HL-60 (cell line): ENCODE data around the gene ATP4A.

Source experiments
- DNase-seq, 2 experiments: peaks; one replicate each; pipeline ENCODE4 v3.0.0-alpha.2; 2010 to 2020; ENCODE audit warnings: low read depth in 1 of 2, low spot score in 1 of 2
- H3K27ac ChIP-seq: fragments of 250-450 bp; sonication (Bioruptor Pico); replicated peaks from 2 replicates; pipeline ENCODE4 v1.5.1; 2020; ENCODE audit warnings: mild to moderate bottlenecking, moderate library complexity
- H3K27me3 ChIP-seq: fragments of 250-450 bp; sonication (Bioruptor Pico); 2 replicates; pipeline ENCODE4 v1.5.1; 2021; ENCODE audit warnings: mild to moderate bottlenecking, moderate library complexity; ENCODE audit not compliant: insufficient read depth, poor library complexity, severe bottlenecking
- H3K4me3 ChIP-seq: replicated peaks from 2 replicates; pipeline ENCODE4 v1.5.1; 2011; ENCODE audit warnings: mild to moderate bottlenecking, control low read depth, low read length; ENCODE audit not compliant: insufficient read depth
- GABPA ChIP-seq: IDR thresholded peaks from 2 replicates; pipeline ENCODE4 v1.6.1; 2012; ENCODE audit warnings: low read depth
- POLR2AphosphoS5 ChIP-seq: IDR thresholded peaks from 2 replicates; pipeline ENCODE4 v1.6.1; 2012; ENCODE audit warnings: low read depth
- SPI1 ChIP-seq: IDR thresholded peaks from 2 replicates; pipeline ENCODE4 v1.6.1; 2012; ENCODE audit warnings: low read depth, mild to moderate bottlenecking, borderline replicate concordance
- long read RNA-seq: library from polyadenylated mRNA; unstranded; transcript quantifications from one replicate; pipeline ENCODE4 v2.0.0, GENCODE V29; 2020
- TF ChIP-seq, protein P1 (sequence below): IDR thresholded peaks from 2 replicates; pipeline ENCODE4 v1.6.1; 2012; ENCODE audit warnings: low read depth; ENCODE audit not compliant: insufficient replicate concordance
- TF ChIP-seq, protein P2 (sequence below): IDR thresholded peaks from one replicate; pipeline ENCODE4 v1.5.1; 2011; ENCODE audit warnings: low read length, control low read depth, inconsistent platforms; ENCODE audit not compliant: insufficient read depth

ATP4A gene
- long read RNA-seq, result 0 reads

DNA sequence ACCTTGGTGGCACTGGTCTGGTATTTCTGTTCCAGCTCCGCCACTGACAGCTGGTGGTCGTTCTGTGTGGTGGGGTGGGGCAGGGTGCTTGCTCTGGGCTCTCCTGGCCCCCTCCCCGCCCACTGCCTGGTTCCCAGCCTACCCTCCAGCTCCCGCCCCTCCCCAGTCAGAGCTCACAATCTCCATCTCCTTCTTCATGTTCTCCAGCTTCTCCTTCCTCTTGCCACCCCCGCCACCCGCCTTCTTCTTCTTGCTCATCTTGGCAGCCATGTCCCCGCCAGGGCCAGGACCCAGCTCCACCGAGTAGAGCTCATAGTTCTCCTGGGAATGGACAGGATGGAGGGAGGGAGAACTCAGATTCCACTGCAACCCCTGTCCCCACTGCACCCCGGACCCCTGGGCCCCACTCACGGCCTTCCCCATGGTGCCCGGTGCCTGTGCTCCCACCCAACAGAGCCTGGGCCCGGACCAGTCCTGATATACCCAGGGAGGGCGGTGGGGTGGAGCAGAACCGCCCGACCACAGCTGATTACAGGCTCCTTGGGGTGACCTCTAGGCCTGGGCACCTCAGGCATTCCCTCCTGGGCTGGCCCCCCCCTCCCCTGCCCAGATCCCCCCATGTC is at the start of gene ATP4A:
Gene ATP4A, minus strand, starts transcription at position 452 of the 623 bp plus-strand sequence. Its CDS starts 29 bp downstream, at position 423.
- Histone ChIP-seq H3K27me3 (peaks cover 6% of the 10 kb centered on the region), H3K4me3 (no peak within 1 kb of the TSS), H3K27ac (no peak within 1 kb of the TSS)
- no peak for DNase-seq
- TF ChIP-seq SPI1, result no peak
- TF ChIP-seq POLR2AphosphoS5, result no peak
- TF ChIP-seq, protein P1, sequence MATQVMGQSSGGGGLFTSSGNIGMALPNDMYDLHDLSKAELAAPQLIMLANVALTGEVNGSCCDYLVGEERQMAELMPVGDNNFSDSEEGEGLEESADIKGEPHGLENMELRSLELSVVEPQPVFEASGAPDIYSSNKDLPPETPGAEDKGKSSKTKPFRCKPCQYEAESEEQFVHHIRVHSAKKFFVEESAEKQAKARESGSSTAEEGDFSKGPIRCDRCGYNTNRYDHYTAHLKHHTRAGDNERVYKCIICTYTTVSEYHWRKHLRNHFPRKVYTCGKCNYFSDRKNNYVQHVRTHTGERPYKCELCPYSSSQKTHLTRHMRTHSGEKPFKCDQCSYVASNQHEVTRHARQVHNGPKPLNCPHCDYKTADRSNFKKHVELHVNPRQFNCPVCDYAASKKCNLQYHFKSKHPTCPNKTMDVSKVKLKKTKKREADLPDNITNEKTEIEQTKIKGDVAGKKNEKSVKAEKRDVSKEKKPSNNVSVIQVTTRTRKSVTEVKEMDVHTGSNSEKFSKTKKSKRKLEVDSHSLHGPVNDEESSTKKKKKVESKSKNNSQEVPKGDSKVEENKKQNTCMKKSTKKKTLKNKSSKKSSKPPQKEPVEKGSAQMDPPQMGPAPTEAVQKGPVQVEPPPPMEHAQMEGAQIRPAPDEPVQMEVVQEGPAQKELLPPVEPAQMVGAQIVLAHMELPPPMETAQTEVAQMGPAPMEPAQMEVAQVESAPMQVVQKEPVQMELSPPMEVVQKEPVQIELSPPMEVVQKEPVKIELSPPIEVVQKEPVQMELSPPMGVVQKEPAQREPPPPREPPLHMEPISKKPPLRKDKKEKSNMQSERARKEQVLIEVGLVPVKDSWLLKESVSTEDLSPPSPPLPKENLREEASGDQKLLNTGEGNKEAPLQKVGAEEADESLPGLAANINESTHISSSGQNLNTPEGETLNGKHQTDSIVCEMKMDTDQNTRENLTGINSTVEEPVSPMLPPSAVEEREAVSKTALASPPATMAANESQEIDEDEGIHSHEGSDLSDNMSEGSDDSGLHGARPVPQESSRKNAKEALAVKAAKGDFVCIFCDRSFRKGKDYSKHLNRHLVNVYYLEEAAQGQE, result no peak
- TF ChIP-seq GABPA, result no peak
- TF ChIP-seq, protein P2, sequence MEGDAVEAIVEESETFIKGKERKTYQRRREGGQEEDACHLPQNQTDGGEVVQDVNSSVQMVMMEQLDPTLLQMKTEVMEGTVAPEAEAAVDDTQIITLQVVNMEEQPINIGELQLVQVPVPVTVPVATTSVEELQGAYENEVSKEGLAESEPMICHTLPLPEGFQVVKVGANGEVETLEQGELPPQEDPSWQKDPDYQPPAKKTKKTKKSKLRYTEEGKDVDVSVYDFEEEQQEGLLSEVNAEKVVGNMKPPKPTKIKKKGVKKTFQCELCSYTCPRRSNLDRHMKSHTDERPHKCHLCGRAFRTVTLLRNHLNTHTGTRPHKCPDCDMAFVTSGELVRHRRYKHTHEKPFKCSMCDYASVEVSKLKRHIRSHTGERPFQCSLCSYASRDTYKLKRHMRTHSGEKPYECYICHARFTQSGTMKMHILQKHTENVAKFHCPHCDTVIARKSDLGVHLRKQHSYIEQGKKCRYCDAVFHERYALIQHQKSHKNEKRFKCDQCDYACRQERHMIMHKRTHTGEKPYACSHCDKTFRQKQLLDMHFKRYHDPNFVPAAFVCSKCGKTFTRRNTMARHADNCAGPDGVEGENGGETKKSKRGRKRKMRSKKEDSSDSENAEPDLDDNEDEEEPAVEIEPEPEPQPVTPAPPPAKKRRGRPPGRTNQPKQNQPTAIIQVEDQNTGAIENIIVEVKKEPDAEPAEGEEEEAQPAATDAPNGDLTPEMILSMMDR, result no peak

DNA sequence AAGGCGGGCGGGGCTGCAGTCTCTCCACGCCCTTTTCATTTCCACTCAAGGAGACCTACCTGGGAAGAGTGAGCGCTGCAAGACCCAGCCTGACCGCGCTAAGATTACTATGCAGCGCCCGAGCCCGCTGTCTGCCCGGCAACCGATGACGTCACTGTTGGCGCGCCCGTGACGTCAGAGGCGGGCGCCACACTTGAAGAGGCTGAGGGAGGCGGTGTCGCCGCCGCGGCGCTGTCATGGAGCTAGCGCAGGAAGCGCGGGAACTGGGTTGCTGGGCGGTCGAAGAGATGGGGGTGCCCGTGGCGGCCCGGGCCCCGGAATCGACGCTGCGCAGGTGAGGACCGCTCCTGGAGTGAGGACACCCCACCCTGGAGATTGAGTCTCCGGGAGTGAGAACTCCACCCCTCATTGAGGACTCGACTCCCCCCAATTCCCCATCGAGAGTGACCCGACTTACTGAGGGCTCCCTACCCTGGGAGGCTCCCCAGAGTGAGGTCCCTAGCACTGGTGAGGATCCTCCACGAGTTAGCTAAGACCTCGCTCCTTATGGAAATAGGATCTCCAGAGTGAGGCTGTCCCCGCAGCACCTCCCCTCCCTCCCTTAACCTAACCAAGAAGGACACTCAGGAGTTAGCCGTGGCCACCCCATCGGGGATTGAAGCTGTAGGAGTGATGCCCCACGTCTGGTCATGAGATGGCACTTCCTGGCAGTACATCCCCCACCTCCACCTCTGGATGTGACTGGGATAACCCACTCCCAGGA is 49.3 kb upstream of the ATP4A start, which contains the start of gene HAUS5:
Gene HAUS5, plus strand, starts transcription at position 177 of the 763 bp plus-strand sequence. Its CDS starts 60 bp downstream, at position 237.
- H3K27ac ChIP-seq, result peak within 1 kb of the TSS; percentile 78
- TF ChIP-seq POLR2AphosphoS5 (peak; percentile 83), SPI1 (no peak)
- TF ChIP-seq, protein P1, result peak; percentile 25
- no peaks in the 10 kb centered on the region for H3K27me3 ChIP-seq
- DNase-seq, result peak; percentile 86 to 93
- peak within 1 kb of the TSS; percentile 74 for H3K4me3 ChIP-seq

DNA sequence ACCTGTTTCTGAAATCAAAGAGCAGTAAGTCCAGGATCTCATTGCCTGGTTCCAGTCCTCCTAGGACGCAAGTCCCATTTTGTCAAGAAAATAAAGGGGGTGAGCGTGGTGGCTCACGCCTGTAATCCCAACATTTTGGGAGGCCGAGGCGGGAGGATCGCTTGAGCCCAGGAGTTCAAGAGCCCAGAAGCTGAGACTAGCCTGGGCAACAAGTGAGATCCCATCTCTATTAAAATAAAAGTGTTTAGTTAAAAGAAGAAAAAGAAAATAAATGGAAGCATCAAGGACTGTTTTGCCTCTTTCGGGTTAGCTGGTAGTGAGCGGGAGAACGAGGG is 48.7 kb upstream of the ATP4A start:
- DNase-seq, result no peak
- no peak for TF ChIP-seq SPI1
- TF ChIP-seq GABPA, result no peak
- Histone ChIP-seq H3K27me3 (no peaks in the 10 kb centered on the region), H3K27ac (no peak overlapping the region), H3K4me3 (peak overlapping the region; percentile 74)

DNA sequence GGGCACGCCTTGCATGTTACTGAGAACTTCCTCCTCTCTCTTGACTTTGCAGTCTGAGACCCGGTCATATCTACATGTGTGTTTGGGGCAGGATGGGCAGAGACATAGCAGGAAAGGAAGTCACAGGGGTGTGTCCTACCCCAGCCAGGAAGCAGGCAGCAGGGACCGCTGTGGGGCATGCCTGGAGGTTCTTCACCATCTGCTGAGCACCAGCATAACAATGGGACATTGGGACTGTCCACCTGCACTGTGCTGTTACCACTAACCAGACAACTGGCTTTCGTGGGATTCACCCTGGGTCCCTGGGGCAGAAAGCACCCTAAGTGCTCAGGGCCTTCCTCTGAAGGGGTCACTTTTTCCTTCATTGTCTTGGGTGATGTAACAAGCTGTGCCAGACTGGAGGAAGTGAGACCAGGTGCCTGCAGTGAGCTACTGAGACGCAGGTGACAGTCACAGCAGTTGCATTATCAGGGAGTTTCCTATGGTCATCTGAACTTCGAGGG is 46.4 kb upstream of the ATP4A start:
- H3K4me3 ChIP-seq, result no peak overlapping the region
- H3K27ac ChIP-seq, result peak overlapping the region; percentile 20; the same call in 1 of the 2 replicates
- TF ChIP-seq GABPA (no peak), POLR2AphosphoS5 (no peak), SPI1 (no peak)
- TF ChIP-seq, protein P2, result no peak
- TF ChIP-seq, protein P1, result no peak
- no peaks in the 10 kb centered on the region for H3K27me3 ChIP-seq
- peak in 1 of 2 experiments; percentile 68 for DNase-seq
